Liver (tissue), 9 donors: ENCODE measurements around the gene PADI3. TPM values are rescaled to one million over a fixed set of nuclear protein-coding genes. Genes with fewer than 3 reads are reported as not detected.

Experiments used
- DNase-seq: peaks from one replicate; pipeline ENCODE4 v3.0.0-alpha.2; 2017; ENCODE audit warnings: low spot score
- H3K27ac ChIP-seq, 2 donors: one replicate each; pipeline ENCODE4 v1.7.0; 2013; ENCODE audit warnings: inconsistent platforms in 2 of 2, low read length in 2 of 2, control low read depth in 1 of 2, low read depth in 1 of 2, mild to moderate bottlenecking in 1 of 2
- H3K27me3 ChIP-seq, 4 donors: one replicate each; pipeline versions ENCODE4 v1.6.1 to v1.7.0; 2013; ENCODE audit warnings: low read length in 3 of 4, inconsistent platforms in 1 of 4, mild to moderate bottlenecking in 1 of 4, moderate library complexity in 1 of 4; ENCODE audit not compliant: control insufficient read depth in 4 of 4, insufficient read depth in 4 of 4
- H3K36me3 ChIP-seq, 4 donors: one replicate each; pipeline versions ENCODE4 v1.6.1 to v1.7.0; 2013; ENCODE audit warnings: low read length in 3 of 4, mild to moderate bottlenecking in 3 of 4, low read depth in 1 of 4, moderate library complexity in 1 of 4; ENCODE audit not compliant: control insufficient read depth in 4 of 4, insufficient read depth in 3 of 4
- H3K4me1 ChIP-seq, 4 donors: one replicate each; pipeline versions ENCODE4 v1.6.1 to v1.7.0; 2013; ENCODE audit warnings: low read length in 3 of 4, mild to moderate bottlenecking in 3 of 4, moderate library complexity in 1 of 4; ENCODE audit not compliant: control insufficient read depth in 4 of 4, insufficient read depth in 4 of 4
- H3K4me3 ChIP-seq, 3 donors: one replicate each; pipeline versions ENCODE4 v1.6.1 to v1.7.0; 2013; ENCODE audit warnings: low read length in 3 of 3, control low read depth in 1 of 3, low read depth in 1 of 3, mild to moderate bottlenecking in 1 of 3
- H3K9ac ChIP-seq, 2 donors: one replicate each; pipeline ENCODE4 v1.7.0; 2013; ENCODE audit warnings: low read length in 2 of 2, mild to moderate bottlenecking in 2 of 2, moderate library complexity in 2 of 2, control low read depth in 1 of 2, low read depth in 1 of 2
- H3K9me3 ChIP-seq, 4 donors: one replicate each; pipeline versions ENCODE4 v1.6.1 to v1.7.0; 2013; ENCODE audit warnings: low read length in 3 of 4; ENCODE audit not compliant: control insufficient read depth in 4 of 4
- ATF3 ChIP-seq: IDR thresholded peaks from 2 replicates; pipeline ENCODE4 v1.6.1; 2016; ENCODE audit warnings: antibody characterized with exemption
- CTCF ChIP-seq: fragments of 150-350 bp; IDR thresholded peaks from 2 replicates; pipeline ENCODE4 v1.5.1; 2017; ENCODE audit warnings: improper control_type of control experiment, low read depth, low read length; ENCODE audit not compliant: missing input control
- FOXA1 ChIP-seq: IDR thresholded peaks from 2 replicates; pipeline ENCODE4 v1.6.1; 2016; ENCODE audit warnings: antibody characterized with exemption
- FOXA2 ChIP-seq: IDR thresholded peaks from 2 replicates; pipeline ENCODE4 v1.6.1; 2016; ENCODE audit warnings: antibody characterized with exemption
- HNF4A ChIP-seq, 2 donors: conservative IDR thresholded peaks; 2 replicates each; pipeline ENCODE4 v1.6.1; 2016; ENCODE audit warnings: antibody characterized with exemption in 2 of 2, mild to moderate bottlenecking in 2 of 2
- HNF4G ChIP-seq: IDR thresholded peaks from 2 replicates; pipeline ENCODE4 v1.6.1; 2016; ENCODE audit warnings: antibody characterized with exemption
- JUND ChIP-seq, 2 donors: IDR thresholded peaks; 2 replicates each; pipeline ENCODE4 v1.6.1; 2016; ENCODE audit warnings: antibody characterized with exemption in 2 of 2
- MAX ChIP-seq: IDR thresholded peaks from 2 replicates; pipeline ENCODE4 v1.6.1; 2016; ENCODE audit warnings: antibody characterized with exemption
- NR2F2 ChIP-seq: IDR thresholded peaks from 2 replicates; pipeline ENCODE4 v1.6.1; 2016; ENCODE audit warnings: antibody characterized with exemption
- RAD21 ChIP-seq, 2 donors: IDR thresholded peaks; 2 replicates each; pipeline ENCODE4 v1.6.1; 2016; ENCODE audit warnings: antibody characterized with exemption in 2 of 2, mild to moderate bottlenecking in 2 of 2
- RXRA ChIP-seq, 2 donors: IDR thresholded peaks; 2 replicates each; pipeline ENCODE4 v1.6.1; 2017 to 2018; ENCODE audit warnings: antibody characterized with exemption in 2 of 2, mild to moderate bottlenecking in 1 of 2
- SP1 ChIP-seq: IDR thresholded peaks from 2 replicates; pipeline ENCODE4 v1.6.1; 2018; ENCODE audit warnings: antibody characterized with exemption, mild to moderate bottlenecking
- TAF1 ChIP-seq: conservative IDR thresholded peaks from 2 replicates; pipeline ENCODE4 v1.6.1; 2016; ENCODE audit warnings: antibody characterized with exemption, mild to moderate bottlenecking
- WGBS: extraction: QIAGEN DNeasy Blood & Tissue Kit; methylation state at CpG from one replicate; pipeline ENCODE4 v1.1.7; 2013; 5-methylcytosine and 5-hydroxymethylcytosine counted together
- polyA plus RNA-seq, 2 donors: library from polyadenylated mRNA; stranded (reverse) in 1 of 2; unstranded in 1 of 2; fragments of 200-250 nt in 1 of 2; fragments of >200 nt in 1 of 2; fragmentation: Nextera tagmentation in 1 of 2; extraction: Ambion mirVana in 1 of 2; gene quantifications; one replicate each; pipeline versions ENCODE4 v1.2.1 to v1.2.3, GENCODE V29; 2013 to 2015
- total RNA-seq, 2 donors: library from RNA; depleted of rRNA; stranded (reverse); fragments of >200 nt; gene quantifications; one replicate each; pipeline ENCODE4 v1.2.3, GENCODE V29; 2014
- donor health status: healthy.
- donor health status: healthy.
- donor health status: healthy.
- donor health status: healthy.
- donor health status: healthy.

Gene PADI3
- total and polyA plus RNA-seq, 4 donors, result not detected

GRCh38 chr1:17229379-17229778 is 19.5 kb upstream of the PADI3 start:
- TF ChIP-seq RXRA (IDR thresholded peaks at IDR 0.05) (no peak), CTCF (no peak), NR2F2 (no peak), FOXA1 (no peak), HNF4A (conservative IDR thresholded peaks at IDR 0.05) (no peak), HNF4G (no peak), JUND (IDR thresholded peaks at IDR 0.05) (no peak)
- no peak for DNase-seq
- Histone ChIP-seq H3K4me1 (no peaks in the 10 kb centered on the region), H3K4me3 (no peak overlapping the region), H3K27ac (no peak overlapping the region), H3K9me3 (no peaks in the 10 kb centered on the region), H3K36me3 (no peaks in the 10 kb centered on the region), H3K27me3 (no peaks in the 10 kb centered on the region), H3K9ac (no peak overlapping the region)
- 75% methylated on average over 6 of the region's 6 CpGs for WGBS

- DNase-seq, result no peak
- Histone ChIP-seq H3K36me3 (no peaks in the 10 kb centered on the region), H3K27ac (no peak overlapping the region), H3K9ac (no peak overlapping the region), H3K27me3 (no peaks in the 10 kb centered on the region), H3K4me1 (no peaks in the 10 kb centered on the region), H3K4me3 (no peak overlapping the region), H3K9me3 (no peaks in the 10 kb centered on the region)
- 90% methylated on average over 10 of the region's 10 CpGs for WGBS
- no peak for TF ChIP-seq MAX
- TF ChIP-seq ATF3, result no peak
- TF ChIP-seq RXRA (IDR thresholded peaks at IDR 0.05), result no peak
Observed at GRCh38 chr1:17230106-17230505, 18.8 kb upstream of the PADI3 start.

GRCh38 chr1:17230671-17231310 is 18.1 kb upstream of the PADI3 start:
- no peak for TF ChIP-seq SP1
- TF ChIP-seq MAX, result no peak
- TF ChIP-seq HNF4G, result no peak
- no peak for TF ChIP-seq HNF4A (conservative IDR thresholded peaks at IDR 0.05)
- no peak for TF ChIP-seq NR2F2
- TF ChIP-seq RAD21 (IDR thresholded peaks at IDR 0.05), result no peak
- TF ChIP-seq RXRA (IDR thresholded peaks at IDR 0.05), result no peak
- TF ChIP-seq TAF1, result no peak
- TF ChIP-seq FOXA2, result no peak
- TF ChIP-seq JUND (IDR thresholded peaks at IDR 0.05), result no peak
- WGBS, result 85% methylated on average over 8 of the region's 8 CpGs
- H3K36me3 ChIP-seq, result no peaks in the 10 kb centered on the region
- no peak for DNase-seq
- H3K9ac ChIP-seq, result no peak overlapping the region
- H3K27me3 ChIP-seq, result no peaks in the 10 kb centered on the region
- H3K4me1 ChIP-seq, result no peaks in the 10 kb centered on the region
- H3K4me3 ChIP-seq, result no peak overlapping the region
- H3K9me3 ChIP-seq, result no peaks in the 10 kb centered on the region
- no peak overlapping the region for H3K27ac ChIP-seq
